COLO829 (cell line): Measurements from ENCODE around the gene CMTM4.
"Not testable (repeated sequence)": the region's sequence is repeated elsewhere in the genome, so short reads cannot be mapped to it uniquely, and the experiment has no call there.

Experiments used
- DNase-seq: peaks from one replicate; pipeline ENCODE4 v3.0.0; 2012; ENCODE audit warnings: low spot score

CMTM4 gene

DNA sequence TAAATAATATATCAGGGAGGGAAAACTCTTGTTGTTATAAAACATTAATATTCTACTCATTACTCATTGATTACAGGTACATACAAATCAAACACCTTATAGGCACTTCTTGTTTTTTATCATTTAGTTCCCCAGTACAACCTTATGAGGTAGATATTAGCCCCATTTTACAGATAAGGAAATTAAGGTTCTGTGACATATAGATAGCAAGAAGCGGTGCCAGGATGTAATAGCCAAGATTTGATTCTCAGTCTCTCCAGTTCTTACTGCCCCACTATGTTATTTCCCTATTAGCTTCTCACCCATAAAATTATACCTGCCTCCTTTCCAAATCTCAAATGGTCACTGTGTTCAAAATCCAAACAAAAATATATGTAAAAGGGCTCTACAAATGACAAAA is 55.2 kb downstream of the CMTM4 start:
- no peak for DNase-seq

DNA sequence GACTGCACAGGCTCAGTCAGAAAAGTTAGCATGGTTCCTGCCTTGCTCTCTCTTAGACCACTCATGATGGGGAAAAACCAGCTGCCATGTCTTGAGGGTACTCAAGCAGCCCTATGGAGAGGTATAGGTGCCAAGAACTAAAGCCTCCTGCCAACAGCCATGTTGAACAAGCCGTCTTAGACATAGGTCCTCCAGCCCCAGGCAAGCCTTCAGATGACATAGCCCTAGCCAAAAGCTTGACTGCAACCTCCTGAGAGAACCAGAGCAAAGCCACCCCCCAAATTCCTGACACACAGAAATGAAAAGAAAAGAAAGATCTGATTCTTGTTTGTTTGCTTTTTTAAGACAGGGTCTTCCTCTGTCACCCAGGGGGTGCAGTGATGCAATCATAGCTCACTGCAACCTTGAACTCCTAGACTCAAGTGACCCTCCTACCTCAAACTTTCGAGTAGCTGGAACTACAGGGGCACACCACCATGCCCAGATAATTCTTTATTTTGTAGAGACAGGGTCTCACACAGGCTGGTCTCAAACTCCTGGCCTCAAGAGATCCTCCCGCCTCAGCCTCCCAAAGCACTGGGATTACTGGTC is 55.7 kb downstream of the CMTM4 start:
- no peak for DNase-seq

DNA sequence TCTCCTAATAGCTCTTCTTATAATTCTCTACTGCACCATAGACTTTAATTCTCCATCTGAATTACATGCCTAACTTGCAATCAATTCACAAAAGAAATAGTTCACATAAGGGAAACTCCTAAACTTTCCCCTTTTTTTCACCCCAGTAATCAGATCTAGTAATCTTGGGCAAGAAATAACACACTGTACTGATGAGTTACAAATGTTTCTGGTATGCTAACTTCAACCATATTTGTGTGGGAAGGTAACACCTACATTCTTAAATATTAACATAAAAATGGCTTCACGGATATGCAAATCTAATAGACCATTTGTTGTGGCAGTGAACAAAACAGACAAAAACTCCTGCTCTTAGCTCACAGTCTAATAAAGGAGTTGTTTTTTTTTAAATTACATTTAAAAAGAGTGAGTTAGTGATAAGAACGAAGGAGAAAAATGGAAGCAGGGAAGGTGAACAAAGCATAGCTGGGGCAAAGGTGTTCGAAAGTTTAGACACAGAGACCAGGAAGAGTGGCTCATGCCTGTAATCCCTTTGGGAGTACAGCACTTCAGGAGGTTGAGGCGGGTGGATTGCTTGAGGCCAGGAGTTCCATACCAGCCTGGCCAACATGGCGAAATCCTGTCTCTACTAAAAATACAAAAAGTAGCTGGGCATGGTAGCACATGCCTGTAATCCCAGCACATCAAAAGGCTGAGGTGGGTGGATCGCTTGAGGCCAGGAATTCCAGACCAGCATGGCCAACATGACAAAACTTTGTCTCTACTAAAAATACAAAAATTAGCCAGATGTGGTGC is 57.3 kb downstream of the CMTM4 start:
- no peak for DNase-seq

DNA sequence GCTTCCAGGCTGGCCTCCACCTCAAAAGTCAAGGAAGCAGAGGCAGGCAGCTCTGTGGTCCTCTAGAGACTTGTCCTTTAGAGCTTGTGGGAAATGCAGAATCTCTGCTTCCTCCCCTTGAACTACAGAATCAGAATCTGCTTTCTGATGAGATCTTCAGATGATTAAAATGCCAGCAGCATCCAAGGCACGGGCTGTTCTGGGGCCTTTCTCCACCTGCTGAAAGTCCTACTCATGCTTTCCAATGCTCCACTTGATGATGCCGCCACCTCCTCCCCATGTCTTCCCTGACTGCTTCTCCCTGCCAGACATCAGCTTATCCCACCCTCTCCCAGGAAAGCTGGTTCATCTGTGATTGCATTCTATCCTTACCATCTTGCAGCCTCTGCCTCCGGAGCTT is 58.7 kb downstream of the CMTM4 start:
- no peak for DNase-seq

DNA sequence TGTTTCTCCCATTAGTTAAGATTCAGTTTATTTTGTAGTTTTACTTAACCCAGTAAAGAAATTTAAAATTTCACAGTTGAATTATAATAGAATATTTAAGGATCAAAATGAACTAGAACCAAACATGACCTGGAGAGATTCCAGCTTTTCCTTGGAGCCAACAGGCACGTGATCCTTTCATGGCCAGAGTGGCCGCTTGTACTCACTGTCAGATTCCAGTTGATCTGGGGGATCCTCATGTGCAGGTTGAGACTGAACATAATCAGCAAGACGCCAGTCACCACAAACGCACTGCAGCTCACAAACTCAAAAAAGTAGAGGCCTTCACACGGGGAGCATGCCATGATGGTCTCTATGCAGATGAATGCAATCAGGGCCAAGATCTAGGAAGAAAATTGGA is 60.3 kb downstream of the CMTM4 start:
- no peak for DNase-seq

DNA sequence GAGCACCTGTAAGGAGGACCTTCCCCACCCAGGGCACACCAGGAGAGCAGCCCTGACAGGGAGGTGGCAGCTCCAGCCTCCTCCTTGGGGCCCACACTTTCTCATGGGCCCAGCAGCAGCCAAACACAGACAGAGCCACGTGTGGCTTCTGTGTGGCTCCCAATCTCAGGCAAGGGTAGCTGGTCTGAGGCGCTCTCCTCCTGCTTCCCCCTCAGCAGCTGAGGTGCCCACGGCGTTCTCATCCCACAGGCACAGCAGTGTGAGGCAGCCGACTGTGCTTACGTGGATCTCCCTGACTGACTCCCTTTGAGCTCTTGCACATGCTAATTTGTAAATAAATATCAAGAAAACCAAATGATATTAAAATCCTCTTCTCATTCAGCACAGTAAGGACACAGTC is 61.1 kb downstream of the CMTM4 start:
- no peak for DNase-seq

DNA sequence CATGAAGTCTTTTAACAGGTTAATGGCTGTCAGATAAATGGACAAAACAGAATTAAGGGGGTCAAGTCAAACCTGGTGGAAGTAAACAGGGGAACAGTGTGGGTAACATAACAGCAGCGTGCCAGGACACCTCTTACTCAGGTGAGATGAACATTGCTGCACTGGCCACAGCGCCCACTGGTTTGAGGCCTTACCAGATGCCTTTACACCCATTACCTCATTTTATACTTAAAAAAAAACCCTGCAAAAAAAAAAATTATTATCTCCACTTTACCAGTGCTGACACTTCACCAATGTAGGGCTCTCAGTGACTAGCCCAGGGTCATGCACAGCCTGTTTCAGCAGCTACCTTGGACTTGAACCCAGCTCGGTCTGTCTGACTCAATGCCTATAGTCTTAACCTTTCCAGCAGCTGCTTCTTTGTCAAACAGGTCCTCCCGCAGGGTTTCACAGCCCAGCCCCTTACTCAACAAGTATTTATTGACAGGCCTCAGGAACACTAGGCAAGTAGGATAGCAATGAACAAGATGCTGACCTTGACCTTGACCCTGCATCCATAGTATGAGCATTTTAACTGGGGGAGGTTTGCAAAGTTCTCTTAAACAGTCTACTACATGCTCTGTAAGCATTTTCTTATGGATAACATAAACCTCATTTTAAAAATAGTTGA is 61.9 kb downstream of the CMTM4 start:
- no peak for DNase-seq

DNA sequence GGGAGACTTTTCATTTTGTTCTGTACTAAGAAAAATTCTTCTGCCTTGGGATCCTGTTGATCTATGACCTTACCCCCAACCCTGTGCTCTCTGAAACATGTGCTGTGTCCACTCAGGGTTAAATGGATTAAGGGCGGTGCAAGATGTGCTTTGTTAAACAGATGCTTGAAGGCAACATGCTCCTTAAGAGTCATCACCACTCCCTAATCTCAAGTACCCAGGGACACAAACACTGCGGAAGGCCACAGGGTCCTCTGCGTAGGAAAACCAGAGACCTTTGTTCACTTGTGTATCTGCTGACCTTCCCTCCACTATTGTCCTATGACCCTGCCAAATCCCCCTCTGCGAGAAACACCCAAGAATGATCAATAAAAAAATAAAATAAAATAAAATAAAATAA is 65.0 kb downstream of the CMTM4 start:
- not testable (repeated sequence) for DNase-seq

DNA sequence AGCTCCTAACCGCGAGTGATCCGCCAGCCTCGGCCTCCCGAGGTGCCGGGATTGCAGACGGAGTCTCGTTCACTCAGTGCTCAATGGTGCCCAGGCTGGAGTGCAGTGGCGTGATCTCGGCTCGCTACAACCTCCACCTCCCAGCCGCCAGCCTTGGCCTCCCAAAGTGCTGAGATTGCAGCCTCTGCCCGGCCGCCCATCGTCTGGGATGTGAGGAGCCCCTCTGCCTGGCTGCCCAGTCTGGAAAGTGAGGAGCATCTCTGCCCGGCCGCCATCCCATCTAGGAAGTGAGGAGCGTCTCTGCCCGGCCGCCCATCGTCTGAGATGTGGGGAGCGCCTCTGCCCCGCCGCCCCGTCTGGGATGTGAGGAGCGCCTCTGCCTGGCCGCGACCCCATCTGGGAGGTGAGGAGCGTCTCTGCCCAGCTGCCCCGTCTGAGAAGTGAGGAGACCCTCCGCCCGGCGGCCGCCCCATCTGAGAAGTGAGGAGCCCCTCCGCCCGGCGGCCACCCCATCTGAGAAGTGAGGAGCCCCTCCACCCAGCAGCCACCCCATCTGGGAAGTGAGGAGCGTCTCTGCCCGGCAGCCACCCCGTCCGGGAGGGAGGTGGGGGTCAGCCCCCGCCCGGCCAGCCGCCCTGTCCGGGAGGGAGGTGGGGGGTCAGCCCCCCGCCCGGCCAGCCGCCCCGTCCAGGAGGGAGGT is 65.8 kb downstream of the CMTM4 start:
- not testable (repeated sequence) for DNase-seq

DNA sequence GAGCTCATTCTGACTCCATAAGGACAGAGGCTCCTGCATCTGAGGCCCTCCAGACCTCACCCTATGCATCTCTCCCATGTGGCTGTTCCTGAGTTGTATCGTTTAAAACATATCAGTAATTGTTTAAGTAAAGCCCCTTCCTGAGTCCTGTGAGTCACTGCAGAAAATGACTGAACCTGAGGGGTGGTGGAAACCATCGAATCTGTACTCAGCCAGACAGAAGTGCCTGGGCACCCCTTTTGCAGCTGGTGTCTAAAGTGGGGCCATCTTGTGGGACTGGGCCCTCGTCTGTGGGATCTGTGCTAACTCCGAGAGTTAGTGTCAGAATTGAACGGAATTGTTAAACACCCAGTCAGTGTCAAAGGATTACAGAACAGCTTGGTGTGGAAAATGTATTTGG is 66.7 kb downstream of the CMTM4 start:
- no peak for DNase-seq

DNA sequence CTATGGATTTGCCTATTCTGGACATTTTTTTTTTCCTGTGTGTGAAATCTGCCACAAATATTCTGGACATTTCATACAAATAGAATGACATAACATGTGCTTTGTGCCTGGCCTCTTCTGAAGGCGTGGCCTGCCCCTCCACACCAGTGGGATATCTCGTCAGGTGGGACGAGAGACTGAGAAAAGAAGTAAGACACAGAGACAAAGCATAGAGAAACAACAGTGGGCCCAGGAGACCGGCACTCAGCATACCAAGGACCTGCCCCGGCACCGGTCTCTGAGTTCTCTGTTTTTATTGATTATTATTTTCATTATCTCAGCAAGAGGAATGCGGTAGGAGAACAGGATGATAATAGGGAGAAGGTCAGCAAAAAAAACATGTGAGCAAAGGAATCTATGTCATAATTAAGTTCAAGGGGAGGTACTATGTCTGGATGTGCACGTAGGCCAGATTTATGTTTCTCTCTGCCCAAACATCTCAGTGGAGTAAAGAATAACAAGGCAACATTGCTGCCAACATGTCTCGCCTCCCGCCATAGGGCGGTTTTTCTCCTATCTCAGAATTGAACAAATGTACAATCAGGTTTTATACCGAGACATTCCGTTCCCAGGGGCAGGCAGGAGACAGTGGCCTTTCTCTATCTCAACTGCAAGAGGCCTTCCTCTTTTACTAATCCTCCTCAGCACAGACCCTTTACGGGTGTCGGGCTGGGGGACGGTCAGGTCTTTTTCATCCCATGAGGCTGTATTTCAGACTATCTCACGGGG is 68.7 kb downstream of the CMTM4 start:
- not testable (repeated sequence) for DNase-seq

DNA sequence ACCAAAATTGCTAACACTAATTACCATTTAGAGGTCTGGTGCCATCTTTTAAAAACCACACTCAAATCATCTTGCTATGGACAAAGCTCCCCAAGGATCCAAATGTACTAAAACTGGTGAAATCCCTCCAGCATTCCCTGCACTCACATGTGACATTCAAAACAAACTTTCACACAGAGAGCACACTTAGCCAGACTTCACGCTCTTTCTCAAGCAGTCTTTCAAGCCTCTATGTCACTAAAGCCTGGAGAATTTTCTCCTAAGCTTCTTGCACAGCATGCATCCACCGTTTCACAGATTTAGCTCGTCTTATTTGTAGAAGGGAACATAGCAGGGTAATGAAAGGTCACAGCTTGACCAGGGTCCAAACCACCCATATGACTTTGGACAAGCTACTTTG is 72.8 kb downstream of the CMTM4 start:
- DNase-seq = no peak

DNA sequence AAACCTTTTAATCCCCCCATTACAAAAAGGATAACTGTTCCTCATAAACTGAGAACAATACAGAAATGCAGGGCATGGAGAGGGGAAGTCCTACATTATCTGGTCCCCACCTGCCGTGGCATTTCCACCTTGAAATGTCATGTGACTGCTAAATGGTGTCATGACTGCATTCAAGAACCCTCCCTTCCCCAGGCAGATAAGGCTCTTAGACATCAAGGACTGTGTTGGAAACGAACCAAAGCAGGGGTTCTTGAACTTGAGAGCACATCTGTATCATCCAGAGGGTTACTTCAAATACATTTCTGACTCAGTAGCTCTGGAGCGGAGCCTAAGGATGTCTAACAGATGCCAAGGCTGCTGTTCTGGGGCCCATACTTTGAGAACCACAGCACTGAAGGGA is 73.7 kb downstream of the CMTM4 start:
- no peak for DNase-seq

DNA sequence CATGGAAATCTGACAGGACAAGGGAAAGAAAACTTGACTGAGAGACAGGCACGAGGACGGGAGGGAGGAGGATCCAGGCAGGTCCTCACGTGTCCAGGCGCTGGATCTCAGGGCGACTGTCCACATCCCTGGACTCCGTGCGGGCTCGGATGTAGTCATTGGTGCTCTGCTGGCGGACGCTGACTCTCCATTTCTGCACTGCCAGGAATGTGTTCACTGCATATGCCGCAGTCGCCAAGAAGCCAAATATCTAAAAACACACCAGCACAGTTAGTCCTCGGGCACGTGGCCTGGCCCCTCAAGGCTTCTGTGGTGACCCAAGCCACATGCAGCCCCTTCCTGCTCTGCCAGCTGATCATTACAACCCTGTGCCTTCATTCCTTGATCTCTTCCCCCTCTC is 74.6 kb downstream of the CMTM4 start:
- DNase-seq = no peak

DNA sequence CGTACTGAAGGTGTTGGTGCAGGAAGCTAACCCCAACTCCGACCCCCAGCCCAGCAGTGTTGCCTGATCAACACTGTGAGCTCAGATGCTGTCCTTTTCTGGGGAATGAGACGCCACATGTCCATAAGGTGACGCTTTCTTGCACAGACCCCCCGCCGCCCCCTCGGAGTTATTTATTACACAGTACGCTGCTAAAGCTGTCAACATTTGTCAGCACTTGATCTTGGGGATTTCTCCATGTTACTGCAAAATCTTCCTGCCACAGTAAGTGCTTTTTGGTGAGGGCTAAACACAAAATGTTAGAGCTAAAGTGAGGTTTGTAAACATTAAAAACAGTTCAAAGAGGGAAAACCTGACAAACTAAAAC is 76.1 kb downstream of the CMTM4 start:
- DNase-seq = no peak

DNA sequence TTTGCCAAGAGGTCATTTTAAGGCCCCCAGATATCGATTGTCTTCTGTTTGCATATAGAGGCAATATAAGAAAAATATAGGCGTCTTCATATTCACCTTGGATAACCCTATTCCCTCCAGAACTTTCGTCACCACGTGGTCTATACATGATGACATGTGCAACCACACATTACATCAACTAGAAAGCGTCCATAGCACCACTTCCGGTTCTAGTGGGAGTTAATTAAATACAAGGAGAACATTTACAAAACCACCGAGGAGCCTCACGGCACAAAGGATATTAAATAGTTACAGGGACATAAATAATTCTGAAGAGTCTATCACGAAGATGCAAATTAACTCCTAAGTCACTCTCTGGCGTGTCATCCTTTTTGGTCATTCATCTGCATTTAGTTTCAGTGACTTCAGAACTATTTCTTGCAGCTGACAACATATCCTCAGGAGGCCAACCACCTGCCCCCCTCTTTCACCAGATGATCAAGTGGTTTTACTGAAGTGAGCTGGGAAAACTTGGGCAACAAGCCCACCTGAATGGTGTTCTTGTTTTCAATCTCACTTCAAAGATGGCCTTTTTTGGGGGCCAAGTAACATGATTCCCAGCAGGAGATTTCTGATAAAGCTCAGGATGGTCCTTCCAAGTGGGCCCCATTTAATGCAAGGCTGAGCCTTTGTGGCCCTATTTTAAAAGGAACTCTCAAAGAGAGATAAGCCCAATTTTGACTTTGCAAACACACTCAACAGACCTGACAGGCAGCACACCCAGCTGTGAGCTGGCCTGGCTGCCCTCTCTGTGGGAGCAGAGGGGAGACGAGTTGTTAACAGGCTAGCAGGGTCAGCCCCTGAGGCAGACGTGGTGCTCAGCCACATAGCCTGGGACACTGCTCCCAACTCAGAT is 76.8 kb downstream of the CMTM4 start:
- no peak for DNase-seq

DNA sequence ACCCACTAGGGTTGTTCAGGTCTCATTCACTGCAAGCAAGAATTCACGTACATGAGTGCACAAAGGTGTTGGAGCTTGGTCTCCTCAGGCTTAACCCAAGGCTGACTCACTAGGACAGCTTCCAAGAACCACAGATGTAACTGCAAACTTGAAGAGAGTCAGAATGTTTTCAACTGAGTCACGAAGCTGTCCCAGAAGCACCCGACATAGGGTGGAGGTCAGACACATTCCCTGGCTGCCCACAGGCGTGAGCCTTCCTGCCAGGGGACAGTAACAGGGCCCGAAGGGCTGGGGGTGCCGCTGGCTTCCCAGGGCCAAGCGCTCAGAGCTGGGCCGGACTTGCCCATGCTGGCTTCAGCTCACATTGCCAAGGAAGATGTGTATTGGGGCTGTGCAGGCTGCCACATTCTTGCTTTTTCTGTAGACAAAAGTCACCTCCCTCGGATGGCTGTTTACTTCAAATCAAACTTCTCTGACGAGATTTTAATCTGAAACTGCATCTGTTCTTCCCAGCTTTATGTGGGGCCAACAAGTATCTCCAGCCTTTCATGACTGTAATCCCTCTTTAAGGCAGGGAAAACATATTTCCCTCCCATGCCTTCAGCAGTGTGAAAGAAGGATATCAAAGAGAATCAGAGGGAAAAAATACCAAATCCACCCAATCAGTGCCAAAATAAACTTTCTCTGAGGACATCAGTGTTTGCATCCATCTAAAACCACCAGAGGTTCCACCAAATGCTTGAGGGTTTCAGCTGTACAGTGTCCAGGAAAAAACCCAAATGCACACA is 77.8 kb downstream of the CMTM4 start:
- DNase-seq = no peak

DNA sequence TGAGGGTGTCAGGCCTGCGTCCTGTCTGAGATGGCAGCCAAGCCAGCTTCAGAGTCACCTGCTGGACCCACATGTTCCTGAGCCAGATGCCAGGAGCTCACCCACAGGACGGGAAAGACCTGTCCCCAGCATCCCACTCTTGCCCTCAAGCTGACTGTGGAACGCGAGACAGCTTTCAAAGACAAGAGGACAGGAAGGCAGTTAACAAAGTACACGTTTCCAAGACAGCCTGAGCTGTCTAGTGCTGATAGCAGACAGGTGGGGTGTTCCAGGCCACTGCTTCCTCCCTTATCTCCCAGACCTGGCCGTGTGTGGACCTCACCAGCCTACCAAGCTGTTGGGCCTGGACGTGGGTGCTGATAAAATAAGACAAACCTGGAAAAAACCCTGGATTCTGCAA is 78.8 kb downstream of the CMTM4 start:
- DNase-seq = no peak

DNA sequence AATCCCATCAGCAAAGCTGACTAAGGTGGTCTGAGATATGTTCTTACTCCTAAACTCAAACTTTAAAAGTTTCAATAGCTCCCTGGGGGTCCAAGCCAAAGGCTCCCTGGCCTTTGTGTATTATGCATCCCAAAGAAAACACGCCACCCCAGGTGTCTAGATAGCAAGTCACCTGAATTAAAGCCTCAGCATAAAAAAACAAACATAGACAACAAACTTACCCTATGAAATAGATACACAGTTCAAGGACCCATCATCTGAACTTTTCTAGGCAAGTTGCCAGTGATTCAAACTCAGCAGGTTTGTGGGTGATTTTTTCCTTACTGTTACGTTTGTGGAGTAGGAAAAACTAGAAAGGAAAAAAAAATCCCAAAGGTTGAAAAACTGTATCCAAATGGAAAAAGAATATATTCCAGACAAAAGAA is 79.5 kb downstream of the CMTM4 start:
- no peak for DNase-seq

DNA sequence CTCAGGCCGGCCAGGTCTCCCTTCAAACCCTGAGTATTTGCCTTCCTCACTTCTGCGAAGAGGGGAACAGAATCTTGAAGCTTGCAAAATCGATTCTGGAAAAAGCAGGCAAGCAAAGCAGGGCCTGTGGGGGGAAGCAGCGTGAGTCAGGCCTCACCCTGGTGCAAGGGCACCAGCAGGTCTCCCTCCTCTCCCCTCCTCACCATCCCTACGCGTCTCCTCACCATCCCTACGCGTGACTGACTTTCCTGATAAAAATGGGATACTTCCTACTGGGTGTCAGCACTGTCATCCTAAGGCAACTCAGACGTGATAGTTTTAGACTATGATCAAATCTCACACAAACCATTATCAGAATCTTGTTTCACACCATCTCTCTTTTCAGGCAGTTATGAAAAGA is 80.0 kb downstream of the CMTM4 start:
- no peak for DNase-seq
